PC-3 (cell line): ENCODE data around the gene FAM83E. TPM values are rescaled to one million over a fixed set of nuclear protein-coding genes. Genes with fewer than 3 reads are reported as not detected.

Experiments
- ATAC-seq: fragments of 200-7000 bp; cut with Tn5 transposase; 2 replicates; pipeline ENCODE4 v1.9.1; 2020; ENCODE audit warnings: mild to moderate bottlenecking, moderate library complexity
- BruUV-seq: library from RNA; stranded (reverse); fragments of 400-500 nt; replicated peaks from 2 replicates; lab custom pipeline; 2021; lab: Mats Ljungman, UMichigan
- CTCF ChIA-PET: fragments of 300-600 bp; sonication (Branson Sonifier 250); formaldehyde crosslinking; loops from one replicate; lab custom pipeline; 2022; ENCODE audit warnings: antibody characterized with exemption; lab: Charles Lee
- POLR2A ChIA-PET: fragments of 300-600 bp; sonication (Branson Sonifier 250); formaldehyde crosslinking; loops from one replicate; lab custom pipeline; 2022; ENCODE audit warnings: antibody characterized with exemption; ENCODE audit not compliant: unreplicated experiment; lab: Charles Lee
- DNase-seq: peaks from one replicate; pipeline ENCODE4 v3.0.0-alpha.2; 2015
- H2AFZ ChIP-seq: fragments of 300-600 bp; sonication (generic); 2 replicates; pipeline ENCODE4 v1.6.0; 2016; ENCODE audit warnings: antibody characterized with exemption, low read length
- H3F3A ChIP-seq: fragments of 300-600 bp; sonication (generic); one replicate; pipeline ENCODE4 v1.6.0; 2017; ENCODE audit warnings: antibody characterized with exemption, low read length, control low read depth, mild to moderate bottlenecking; ENCODE audit not compliant: unreplicated experiment
- H3K27ac ChIP-seq: fragments of 300-600 bp; sonication (generic); 2 replicates; pipeline ENCODE4 v1.5.1; 2016; ENCODE audit warnings: mild to moderate bottlenecking, low read length
- H3K27me3 ChIP-seq: fragments of 300-600 bp; sonication (generic); 2 replicates; pipeline ENCODE4 v1.6.1; 2016; ENCODE audit warnings: low read length, mixed read lengths
- H3K36me3 ChIP-seq: fragments of 300-600 bp; sonication (generic); 2 replicates; pipeline ENCODE4 v1.6.1; 2016; ENCODE audit warnings: low read depth, mixed run types, low read length, mixed read lengths
- H3K4me1 ChIP-seq: fragments of 300-600 bp; sonication (generic); 2 replicates; pipeline ENCODE4 v1.5.1; 2016; ENCODE audit warnings: low read length; ENCODE audit not compliant: insufficient read depth
- H3K4me2 ChIP-seq: fragments of 300-600 bp; sonication (generic); 2 replicates; pipeline ENCODE4 v1.6.0; 2016; ENCODE audit warnings: low read length
- H3K4me3 ChIP-seq: fragments of 300-600 bp; sonication (generic); 2 replicates; pipeline ENCODE4 v1.5.1; 2016; ENCODE audit warnings: mild to moderate bottlenecking, low read length, mixed read lengths
- H3K79me2 ChIP-seq: fragments of 300-600 bp; sonication (generic); 2 replicates; pipeline ENCODE4 v1.6.1; 2017; ENCODE audit warnings: low read length, mixed read lengths
- H3K9ac ChIP-seq: fragments of 300-600 bp; sonication (generic); 2 replicates; pipeline ENCODE4 v1.6.0; 2016; ENCODE audit warnings: mild to moderate bottlenecking, low read length
- H3K9me2 ChIP-seq: fragments of 300-600 bp; sonication (generic); replicated peaks from 2 replicates; pipeline ENCODE4 v1.6.1; 2016; ENCODE audit warnings: mixed run types, low read length, mixed read lengths
- H3K9me3 ChIP-seq: fragments of 300-600 bp; sonication (generic); 2 replicates; pipeline ENCODE4 v1.6.1; 2016; ENCODE audit warnings: low read length, mixed read lengths
- H4K20me1 ChIP-seq: fragments of 300-600 bp; sonication (generic); 2 replicates; pipeline ENCODE4 v1.6.1; 2016; ENCODE audit warnings: low read length, mixed read lengths
- CTCF ChIP-seq: fragments of 300-600 bp; sonication (generic); conservative IDR thresholded peaks from 2 replicates; pipeline ENCODE4 v1.5.1; 2017; ENCODE audit warnings: antibody characterized with exemption, low read depth, mild to moderate bottlenecking, low read length
- EZH2 ChIP-seq: fragments of 300-600 bp; sonication (generic); IDR thresholded peaks from one replicate; pipeline ENCODE4 v1.6.1; 2017; ENCODE audit warnings: antibody characterized with exemption, mild to moderate bottlenecking, low read length; ENCODE audit not compliant: unreplicated experiment
- EZH2phosphoT487 ChIP-seq: fragments of 300-600 bp; sonication (generic); IDR thresholded peaks from 2 replicates; pipeline ENCODE4 v1.6.1; 2018; ENCODE audit warnings: mild to moderate bottlenecking, antibody characterized with exemption, low read length, borderline replicate concordance
- intact Hi-C: fragments of 100-400 bp; cut with micrococcal nuclease; formaldehyde crosslinking; loops from 2 replicates; pipeline ENCODE4 v1.9.0; 2023
- total RNA-seq: library from RNA; depleted of rRNA; stranded (reverse); fragments of >200 nt; gene quantifications from 2 replicates; pipeline ENCODE4 v1.2.3, GENCODE V29; 2014

FAM83E gene
- total RNA-seq, 1 experiment from 2014 or later = 4.6 TPM

- intact Hi-C loops = no loop called here
- no TSS peak for BruUV-seq
Observed at GRCh38 chr19:48595171-48595570, 19.7 kb downstream of the FAM83E start.

GRCh38 chr19:48591021-48591420 lies 23.9 kb downstream of the FAM83E start:
- no peaks in the 10 kb centered on the region for H3F3A ChIP-seq
- DNase-seq (peak; percentile 20), ATAC-seq (no peak)
- TF ChIP-seq EZH2 (no peak), EZH2phosphoT487 (no peak), CTCF (peak; percentile 23; the same call in 1 of the 2 replicates)
- no peaks in the 10 kb centered on the region for H3K79me2 ChIP-seq
- H3K9me3 ChIP-seq = no peaks in the 10 kb centered on the region
- no peak overlapping the region for H3K4me2 ChIP-seq
- no TSS peak for BruUV-seq
- H3K27me3 ChIP-seq = no peaks in the 10 kb centered on the region
- ChIA-PET CTCF (interaction anchor here (0.6 kb wide), 1 partner anchor 99 kb away, joined by 4 read pairs; no protein-coding TSS in a partner anchor), POLR2A (no interaction called here)
- intact Hi-C loops = no loop called here
- H3K4me1 ChIP-seq = peaks cover 4% of the 10 kb centered on the region; the same call in 1 of the 2 replicates
- no peak overlapping the region for H3K4me3 ChIP-seq
- H4K20me1 ChIP-seq = no peaks in the 10 kb centered on the region
- H3K36me3 ChIP-seq = no peaks in the 10 kb centered on the region
- H3K27ac ChIP-seq = no peak overlapping the region
- H2AFZ ChIP-seq = no peak overlapping the region
- H3K9ac ChIP-seq = no peak overlapping the region
- H3K9me2 ChIP-seq = no peaks in the 10 kb centered on the region

More at GRCh38 chr19:48595171-48595570, 19.7 kb downstream of the FAM83E start:
- ATAC-seq (no peak), DNase-seq (no peak)
- POLR2A ChIA-PET = no interaction called here
- Histone ChIP-seq H3F3A (no peaks in the 10 kb centered on the region), H3K27me3 (no peaks in the 10 kb centered on the region), H3K9ac (no peak overlapping the region), H3K4me2 (no peak overlapping the region), H3K9me2 (no peaks in the 10 kb centered on the region), H3K4me3 (no peak overlapping the region), H2AFZ (no peak overlapping the region), H4K20me1 (no peaks in the 10 kb centered on the region), H3K27ac (no peak overlapping the region), H3K9me3 (no peaks in the 10 kb centered on the region), H3K36me3 (no peaks in the 10 kb centered on the region), H3K4me1 (no peaks in the 10 kb centered on the region), H3K79me2 (no peaks in the 10 kb centered on the region)
- CTCF ChIA-PET = no interaction called here
- TF ChIP-seq CTCF = no peak
- TF ChIP-seq EZH2phosphoT487 = no peak
- TF ChIP-seq EZH2 = no peak

- Histone ChIP-seq H2AFZ (peak overlapping the region; percentile 75), H3K4me3 (no peak overlapping the region)
Observed at GRCh38 chr19:48588670-48589401, 26.0 kb downstream of the FAM83E start.

More at GRCh38 chr19:48588670-48589401, 26.0 kb downstream of the FAM83E start:
- peak overlapping the region; percentile 32 for H3K27ac ChIP-seq
- CTCF ChIA-PET = interaction anchor here (0.6 to 1.5 kb wide), 4 partner anchors 79 to 101 kb away, joined by 4 to 7 read pairs (median 5); no protein-coding TSS in a partner anchor
- peak; percentile 81 for TF ChIP-seq CTCF
- no peak for TF ChIP-seq EZH2phosphoT487
- TF ChIP-seq EZH2 = no peak
- intact Hi-C loops = no loop called here
- H3K4me2 ChIP-seq = peak overlapping the region; percentile 54
- no peaks in the 10 kb centered on the region for H3F3A ChIP-seq
- ATAC-seq (peak; percentile 85), DNase-seq (peak; percentile 94)
- H3K9me3 ChIP-seq = no peaks in the 10 kb centered on the region
- no peaks in the 10 kb centered on the region for H4K20me1 ChIP-seq
- no peaks in the 10 kb centered on the region for H3K79me2 ChIP-seq
- no peaks in the 10 kb centered on the region for H3K36me3 ChIP-seq
- BruUV-seq = no TSS peak
- H3K4me1 ChIP-seq = peaks cover 8% of the 10 kb centered on the region; the same call in 1 of the 2 replicates
- H3K9me2 ChIP-seq = no peaks in the 10 kb centered on the region
- no peaks in the 10 kb centered on the region for H3K27me3 ChIP-seq
- POLR2A ChIA-PET = interaction anchor here (0.5 to 0.6 kb wide), 2 partner anchors 11 to 83 kb away, joined by 3 to 6 read pairs; no protein-coding TSS in a partner anchor
- no peak overlapping the region for H3K9ac ChIP-seq
